ENCODE results near the gene KCNIP4.

Gene KCNIP4

GRCh38 chr4:21413807-21414370, 534.7 kb downstream of the KCNIP4 start:
- DNase-seq (ENCODE audit: low spot score): no peak
- no peak for TF ChIP-seq CTCF (IDR thresholded peaks at IDR 0.05)
- Histone ChIP-seq H3K27ac (no peak overlapping the region), H3K4me3 (no peak overlapping the region)

- H3K27ac ChIP-seq: no peak overlapping the region
- no peak for DNase-seq (ENCODE audit: low spot score)
- no peak for TF ChIP-seq CTCF (IDR thresholded peaks at IDR 0.05)
Measured at GRCh38 chr4:21411086-21411485, 537.5 kb downstream of the KCNIP4 start.

GRCh38 chr4:21410372-21410771, 538.2 kb downstream of the KCNIP4 start:
- no peak overlapping the region for H3K4me3 ChIP-seq
- DNase-seq (ENCODE audit: low spot score): no peak
- no peak for TF ChIP-seq CTCF (IDR thresholded peaks at IDR 0.05)

More at GRCh38 chr4:21411086-21411485, 537.5 kb downstream of the KCNIP4 start:
- H3K4me3 ChIP-seq: no peak overlapping the region

GRCh38 chr4:21387683-21388082, 560.9 kb downstream of the KCNIP4 start:
- Histone ChIP-seq H3K4me3 (no peak overlapping the region), H3K27ac (no peak overlapping the region)
- no peak for TF ChIP-seq CTCF (IDR thresholded peaks at IDR 0.05)
- DNase-seq (ENCODE audit: low spot score): no peak

More at GRCh38 chr4:21410372-21410771, 538.2 kb downstream of the KCNIP4 start:
- H3K27ac ChIP-seq: no peak overlapping the region

- no peak for DNase-seq (ENCODE audit: low spot score)
- Histone ChIP-seq H3K4me3 (no peak overlapping the region), H3K27ac (no peak overlapping the region)
- no peak for TF ChIP-seq CTCF (IDR thresholded peaks at IDR 0.05)
Measured at GRCh38 chr4:21386166-21386780, 562.3 kb downstream of the KCNIP4 start.

- H3K4me3 ChIP-seq: no peak overlapping the region
- no peak overlapping the region for H3K27ac ChIP-seq
- DNase-seq (ENCODE audit: low spot score): no peak
- no peak for TF ChIP-seq CTCF (IDR thresholded peaks at IDR 0.05)
Measured at GRCh38 chr4:21385706-21386105, 562.9 kb downstream of the KCNIP4 start.

- no peak overlapping the region for H3K27ac ChIP-seq
- H3K4me3 ChIP-seq: no peak overlapping the region
- TF ChIP-seq CTCF (IDR thresholded peaks at IDR 0.05): no peak
- DNase-seq (ENCODE audit: low spot score): no peak
Measured at GRCh38 chr4:21384609-21385008, 564.0 kb downstream of the KCNIP4 start.

All from coronary artery (tissue), 2 donors.